Activated T-helper 1 cell treated with anti-CD3 and anti-CD28 coated beads, Interleukin-12 subunit alpha, Interleukin-12 subunit beta, Interleukin-2, Interleukin-4 antibody, amounts not matched to agents 30 ng/mL and 10 ng/mL and 1 ng/mL, durations not matched to agents 14 hours and 24 hours and 36 hours (primary cell): Measurements from ENCODE around the gene TYW5. TPM values are rescaled to one million over a fixed set of nuclear protein-coding genes. Genes with fewer than 3 reads are reported as not detected.
A peak's percentile ranks its signal among the peaks of the same experiment; 100 is the strongest.
"Not testable (repeated sequence)": the region's sequence is repeated elsewhere in the genome, so short reads cannot be mapped to it uniquely, and the experiment has no call there.

Source experiments
- DNase-seq: peaks from one replicate; pipeline ENCODE4 v3.0.0; 2021; ENCODE audit warnings: low spot score
- H3K27ac Mint-ChIP-seq: one replicate; pipeline ENCODE4 v1.8.0; 2021; ENCODE audit warnings: mild to moderate bottlenecking, mixed read lengths
- H3K27me3 Mint-ChIP-seq: one replicate; pipeline ENCODE4 v1.8.0; 2022; ENCODE audit warnings: mild to moderate bottlenecking, moderate library complexity, mixed read lengths; ENCODE audit not compliant: insufficient read depth
- H3K36me3 Mint-ChIP-seq: one replicate; pipeline ENCODE4 v1.8.0; 2021; ENCODE audit warnings: low read depth, mixed read lengths
- H3K4me1 Mint-ChIP-seq: one replicate; pipeline ENCODE4 v1.8.0; 2021; ENCODE audit warnings: low read depth, mixed read lengths
- H3K4me3 Mint-ChIP-seq: one replicate; pipeline ENCODE4 v1.8.0; 2021; ENCODE audit warnings: mild to moderate bottlenecking, moderate library complexity, mixed read lengths
- H3K9me3 Mint-ChIP-seq: one replicate; pipeline ENCODE4 v1.8.0; 2021; ENCODE audit warnings: mixed read lengths
- intact Hi-C: fragments of 100-400 bp; cut with micrococcal nuclease; formaldehyde crosslinking; loops from one replicate; pipeline ENCODE4 v1.15.1; 2024
- total RNA-seq: library from RNA; stranded (reverse); gene quantifications from 2 replicates; pipeline ENCODE4 v1.2.3, GENCODE V29; 2022

The TYW5 gene
- total RNA-seq, 1 donor from 2014 or later, result 11.7 TPM

DNA sequence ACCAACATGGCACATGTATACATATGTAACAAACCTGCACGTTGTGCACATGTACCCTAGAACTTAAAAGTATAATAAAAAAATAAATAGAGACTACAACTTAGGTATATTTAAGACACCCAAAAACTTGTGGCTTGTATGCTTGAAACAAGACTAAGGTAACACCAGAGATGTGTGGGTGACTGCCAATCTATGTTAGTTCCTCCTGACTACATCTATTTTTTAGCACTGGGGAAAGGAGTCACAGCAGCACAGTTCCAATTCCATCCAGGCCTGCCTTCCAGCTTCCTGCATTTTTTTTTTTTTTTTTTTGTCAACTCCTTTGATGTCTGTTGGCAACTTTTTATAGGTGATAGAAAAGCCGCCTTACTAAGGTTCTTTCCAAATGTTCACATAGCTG, 26.0 kb downstream of the TYW5 start:
- intact Hi-C loops, result no loop called here
- peaks cover 29% of the 10 kb centered on the region for H3K36me3 Mint-ChIP-seq
- H3K9me3 Mint-ChIP-seq, result no peaks in the 10 kb centered on the region
- peaks cover 17% of the 10 kb centered on the region for H3K4me1 Mint-ChIP-seq
- no peak overlapping the region for H3K27ac Mint-ChIP-seq
- no peaks in the 10 kb centered on the region for H3K27me3 Mint-ChIP-seq
- no peak overlapping the region for H3K4me3 Mint-ChIP-seq
- DNase-seq, result no peak

- no peaks in the 10 kb centered on the region for H3K27me3 Mint-ChIP-seq
- H3K4me3 Mint-ChIP-seq, result no peak overlapping the region
- H3K27ac Mint-ChIP-seq, result no peak overlapping the region
- H3K4me1 Mint-ChIP-seq, result peaks cover 22% of the 10 kb centered on the region
- peaks cover 28% of the 10 kb centered on the region for H3K36me3 Mint-ChIP-seq
- H3K9me3 Mint-ChIP-seq, result no peaks in the 10 kb centered on the region
- intact Hi-C loops, result no loop called here
- no peak for DNase-seq
Observed at GRCh38 chr2:199928626-199929025, 26.7 kb downstream of the TYW5 start.

DNA sequence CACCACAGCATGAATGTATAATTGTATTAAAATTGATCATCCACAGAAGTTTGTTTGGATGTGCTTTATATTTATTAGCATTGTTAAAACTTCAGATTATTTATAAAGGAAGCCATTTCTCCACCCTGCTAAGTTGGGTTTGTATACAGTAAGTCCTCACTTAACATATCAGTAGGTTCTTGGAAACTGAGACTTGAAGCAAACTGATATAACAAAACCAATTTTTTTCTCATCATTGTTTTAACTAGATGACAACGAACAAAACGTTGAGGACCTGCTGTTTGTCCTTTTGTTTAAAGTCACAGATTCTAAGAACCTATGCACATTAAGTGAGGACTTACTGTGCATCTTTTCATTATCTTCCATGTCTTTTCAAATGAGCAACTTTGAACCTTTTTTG, 27.1 kb downstream of the TYW5 start:
- H3K27ac Mint-ChIP-seq, result no peak overlapping the region
- peaks cover 20% of the 10 kb centered on the region for H3K4me1 Mint-ChIP-seq
- DNase-seq, result no peak
- no peaks in the 10 kb centered on the region for H3K9me3 Mint-ChIP-seq
- H3K27me3 Mint-ChIP-seq, result no peaks in the 10 kb centered on the region
- H3K4me3 Mint-ChIP-seq, result no peak overlapping the region
- H3K36me3 Mint-ChIP-seq, result peaks cover 27% of the 10 kb centered on the region
- intact Hi-C loops, result no loop called here

GRCh38 chr2:199926806-199927205, 28.5 kb downstream of the TYW5 start:
- no peak for DNase-seq

GRCh38 chr2:199923924-199924323, 31.4 kb downstream of the TYW5 start:
- no peaks in the 10 kb centered on the region for H3K27me3 Mint-ChIP-seq
- no peaks in the 10 kb centered on the region for H3K9me3 Mint-ChIP-seq
- H3K36me3 Mint-ChIP-seq, result peaks cover 20% of the 10 kb centered on the region
- no peak overlapping the region for H3K27ac Mint-ChIP-seq
- DNase-seq, result no peak
- peaks cover 26% of the 10 kb centered on the region for H3K4me1 Mint-ChIP-seq
- intact Hi-C loops, result no loop called here
- H3K4me3 Mint-ChIP-seq, result no peak overlapping the region

More at GRCh38 chr2:199926806-199927205, 28.5 kb downstream of the TYW5 start:
- H3K4me3 Mint-ChIP-seq, result no peak overlapping the region
- H3K36me3 Mint-ChIP-seq, result peaks cover 29% of the 10 kb centered on the region
- intact Hi-C loops, result loop anchor here (2.0 kb wide), 1 partner anchor 28 kb away; the partner anchor contains the start of genes MAIP1 and TYW5
- H3K9me3 Mint-ChIP-seq, result no peaks in the 10 kb centered on the region
- peaks cover 26% of the 10 kb centered on the region for H3K4me1 Mint-ChIP-seq
- no peaks in the 10 kb centered on the region for H3K27me3 Mint-ChIP-seq
- no peak overlapping the region for H3K27ac Mint-ChIP-seq

- DNase-seq, result no peak
- Mint-ChIP-seq H3K9me3 (no peaks in the 10 kb centered on the region), H3K27ac (no peak overlapping the region), H3K4me3 (no peak overlapping the region), H3K36me3 (peaks cover 26% of the 10 kb centered on the region), H3K27me3 (no peaks in the 10 kb centered on the region), H3K4me1 (peaks cover 26% of the 10 kb centered on the region)
- intact Hi-C loops, result no loop called here
Observed at GRCh38 chr2:199922856-199923255, 32.4 kb downstream of the TYW5 start.

DNA sequence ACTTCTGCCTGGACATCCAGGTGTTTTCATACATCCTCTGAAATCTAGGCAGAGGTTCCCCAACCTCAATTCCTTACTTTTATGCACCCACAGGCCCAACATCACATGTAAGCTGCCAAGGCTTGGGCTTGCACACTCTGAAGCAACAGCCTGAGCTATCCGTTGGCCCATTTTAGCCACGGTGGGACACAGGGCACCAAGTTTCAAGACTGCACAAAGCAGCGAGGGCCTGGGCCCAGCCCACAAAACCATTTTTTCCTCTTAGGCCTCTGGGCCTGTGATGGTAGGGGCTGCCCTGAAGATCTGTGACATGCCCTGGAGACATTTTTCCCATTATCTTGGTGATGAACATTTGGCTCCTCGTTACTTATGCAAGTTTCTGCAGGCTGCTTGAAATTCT, 38.3 kb downstream of the TYW5 start:
- intact Hi-C loops, result loop anchor here (1.0 kb wide), 1 partner anchor 22 kb away; no protein-coding TSS in a partner anchor
- H3K27me3 Mint-ChIP-seq, result no peaks in the 10 kb centered on the region
- peaks cover 39% of the 10 kb centered on the region for H3K36me3 Mint-ChIP-seq

DNA sequence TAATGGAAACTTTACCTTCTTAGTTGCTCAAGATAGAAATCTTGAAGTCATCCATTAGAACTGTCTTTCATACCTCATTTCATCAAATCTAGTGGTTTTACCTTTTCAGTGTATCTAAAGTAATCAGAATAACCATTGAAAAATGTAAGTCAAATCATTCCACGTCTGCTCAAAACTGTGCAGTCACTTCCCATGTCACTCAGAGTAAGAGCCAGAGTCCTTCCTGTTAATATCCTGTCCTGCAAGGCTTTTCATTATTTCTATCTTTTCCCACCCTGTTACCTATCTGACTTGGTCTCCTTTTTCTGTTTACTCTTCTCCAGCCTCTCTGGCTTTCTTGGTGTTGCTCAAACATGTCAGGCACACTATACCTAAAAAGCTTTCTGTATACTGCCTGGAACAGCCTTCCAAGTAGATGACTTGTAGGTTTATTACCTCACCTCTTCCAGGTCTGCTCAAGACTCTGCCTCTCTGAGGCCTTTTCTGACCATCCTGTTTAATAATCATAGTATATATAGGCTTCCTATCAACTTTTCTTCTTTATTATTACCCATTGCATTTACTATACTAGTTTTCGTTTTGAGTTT, 40.8 kb downstream of the TYW5 start:
- H3K9me3 Mint-ChIP-seq, result peaks cover 14% of the 10 kb centered on the region
- peaks cover 42% of the 10 kb centered on the region for H3K36me3 Mint-ChIP-seq
- peak overlapping the region; percentile 37 for H3K4me3 Mint-ChIP-seq
- no peak for DNase-seq
- peaks cover 39% of the 10 kb centered on the region for H3K4me1 Mint-ChIP-seq
- no peak overlapping the region for H3K27ac Mint-ChIP-seq
- H3K27me3 Mint-ChIP-seq, result no peaks in the 10 kb centered on the region
- intact Hi-C loops, result loop anchor here (5.0 kb wide), 3 partner anchors 553 to 1868 kb away; partner anchors contain the start of genes ALS2 and CFLAR

More for the DNA sequence above, 38.3 kb downstream of the TYW5 start:
- Mint-ChIP-seq H3K9me3 (peaks cover 14% of the 10 kb centered on the region), H3K27ac (no peak overlapping the region), H3K4me3 (no peak overlapping the region), H3K4me1 (peaks cover 22% of the 10 kb centered on the region)
- DNase-seq, result no peak

GRCh38 chr2:199912553-199913114, 42.7 kb downstream of the TYW5 start:
- H3K4me1 Mint-ChIP-seq, result peaks cover 39% of the 10 kb centered on the region
- DNase-seq, H3K27ac Mint-ChIP-seq, H3K27me3 Mint-ChIP-seq: not testable (repeated sequence)
- intact Hi-C loops, result loop anchor here (5.0 kb wide), 3 partner anchors 555 to 1870 kb away; partner anchors contain the start of genes ALS2 and CFLAR
- peaks cover 32% of the 10 kb centered on the region for H3K36me3 Mint-ChIP-seq
- H3K4me3 Mint-ChIP-seq, result peak overlapping the region; percentile 100
- peaks cover 14% of the 10 kb centered on the region for H3K9me3 Mint-ChIP-seq

GRCh38 chr2:199911877-199912161, 43.5 kb downstream of the TYW5 start:
- H3K4me3 Mint-ChIP-seq, result peak overlapping the region; percentile 100
- intact Hi-C loops, result loop anchor here (1.0 to 5.0 kb wide), 7 partner anchors 43 to 1870 kb away; partner anchors contain the start of genes ALS2, BZW1, CFLAR and FTCDNL1
- H3K4me1 Mint-ChIP-seq, result peaks cover 39% of the 10 kb centered on the region
- no peaks in the 10 kb centered on the region for H3K27me3 Mint-ChIP-seq
- peak overlapping the region; percentile 99 for H3K27ac Mint-ChIP-seq
- no peak for DNase-seq
- H3K36me3 Mint-ChIP-seq, result peaks cover 26% of the 10 kb centered on the region
- peaks cover 11% of the 10 kb centered on the region for H3K9me3 Mint-ChIP-seq

DNA sequence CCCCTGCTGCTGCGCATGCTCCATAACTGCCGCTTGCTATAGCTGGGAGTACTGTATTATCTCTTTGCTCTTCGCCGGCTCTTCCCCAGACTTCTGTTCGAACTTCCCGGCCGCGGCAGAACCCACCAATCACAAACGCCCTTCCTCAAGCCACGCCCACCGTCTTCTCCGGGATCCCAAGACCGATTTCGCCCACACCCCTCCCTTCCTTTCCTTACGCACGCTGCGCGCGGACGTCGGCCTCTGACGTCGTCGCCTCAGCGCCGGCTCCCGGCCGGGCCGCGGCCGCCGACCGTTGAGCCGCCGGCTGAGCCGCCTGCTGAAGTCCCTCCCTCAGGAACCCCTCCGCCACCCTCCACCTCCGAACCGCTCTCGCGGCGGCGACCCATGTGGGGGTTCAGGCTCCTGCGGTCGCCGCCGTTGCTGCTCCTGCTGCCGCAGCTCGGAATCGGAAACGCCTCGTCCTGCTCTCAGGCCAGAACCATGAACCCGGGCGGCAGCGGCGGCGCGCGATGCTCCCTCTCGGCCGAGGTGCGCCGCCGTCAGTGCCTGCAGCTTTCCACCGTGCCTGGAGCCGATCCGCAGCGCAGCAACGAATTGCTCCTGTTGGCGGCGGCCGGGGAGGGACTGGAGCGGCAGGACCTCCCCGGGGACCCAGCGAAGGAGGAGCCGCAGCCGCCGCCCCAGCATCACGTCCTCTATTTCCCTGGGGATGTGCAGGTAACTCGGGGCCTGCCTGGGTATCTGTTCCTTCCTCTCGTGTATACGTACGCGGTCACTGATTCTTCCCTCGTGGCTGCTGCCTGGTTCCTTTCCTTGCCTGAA, 44.0 kb downstream of the TYW5 start, which contains the start of gene C2orf69:
TSS of gene C2orf69 (plus strand) at position 242 of the 825 bp plus-strand sequence. CDS start at position 388, 146 bp downstream.
- peaks cover 3% of the 10 kb centered on the region for H3K27me3 Mint-ChIP-seq
- peaks cover 39% of the 10 kb centered on the region for H3K4me1 Mint-ChIP-seq
- peak within 1 kb of the TSS; percentile 99 for H3K27ac Mint-ChIP-seq
- H3K9me3 Mint-ChIP-seq, result peaks cover 5% of the 10 kb centered on the region
- H3K36me3 Mint-ChIP-seq, result peaks cover 21% of the 10 kb centered on the region
- intact Hi-C loops, result loop anchor here (1.0 to 5.0 kb wide), 7 partner anchors 44 to 1871 kb away; partner anchors contain the start of genes ALS2, BZW1, CFLAR and FTCDNL1
- peak within 1 kb of the TSS; percentile 100 for H3K4me3 Mint-ChIP-seq
- peak; percentile 86 for DNase-seq

DNA sequence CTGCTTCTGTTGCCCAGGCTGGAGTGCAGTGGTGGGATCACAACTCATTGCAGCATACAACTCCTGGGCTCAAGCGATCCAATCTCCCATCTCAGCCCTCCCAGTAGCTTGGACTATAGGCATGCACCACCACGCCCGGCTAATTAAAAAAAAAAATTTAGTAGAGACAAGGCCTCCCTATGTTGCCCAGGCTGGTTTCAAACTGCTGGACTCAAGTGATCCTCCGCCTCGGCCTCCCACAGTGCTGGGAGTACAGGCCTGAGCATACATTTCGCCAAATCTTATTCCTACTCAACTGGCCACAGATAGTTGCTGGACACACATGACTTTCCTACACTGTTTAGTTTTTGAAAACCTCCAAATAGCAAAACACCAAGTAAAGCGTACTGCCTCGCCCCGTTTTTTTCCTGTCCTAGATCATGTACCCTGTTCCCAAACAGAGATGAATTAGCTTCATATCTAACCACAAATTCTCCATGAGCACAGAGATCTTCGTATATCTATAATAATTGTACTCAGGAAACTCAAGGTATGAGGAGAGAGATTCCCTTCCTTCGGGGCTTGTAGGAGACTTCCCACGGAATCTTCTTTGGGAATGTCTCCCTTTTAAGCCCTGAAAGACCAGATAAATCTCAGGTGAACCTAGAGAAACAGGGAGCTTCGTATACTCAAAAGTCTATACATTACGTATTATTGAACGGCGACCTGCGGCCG, 44.8 kb downstream of the TYW5 start:
- Mint-ChIP-seq H3K4me1 (peaks cover 39% of the 10 kb centered on the region), H3K4me3 (peak overlapping the region; percentile 100), H3K27me3 (peaks cover 7% of the 10 kb centered on the region), H3K9me3 (no peaks in the 10 kb centered on the region), H3K36me3 (peaks cover 14% of the 10 kb centered on the region), H3K27ac (peak overlapping the region; percentile 92)
- intact Hi-C loops, result loop anchor here (1.0 to 5.0 kb wide), 7 partner anchors 45 to 1872 kb away; partner anchors contain the start of genes ALS2, BZW1, CFLAR and FTCDNL1
- no peak for DNase-seq
